Gastrocnemius medialis (tissue), 4 donors: ENCODE results near the gene NUFIP2. TPM values are rescaled to one million over a fixed set of nuclear protein-coding genes. Genes with fewer than 3 reads are reported as not detected.
A peak's percentile ranks its signal among the peaks of the same experiment; 100 is the strongest.

Source experiments
- ATAC-seq, 2 donors: fragments of 150-250 bp; one replicate each; pipeline ENCODE4 v1.9.1; 2016
- DNase-seq, 2 donors: peaks; one replicate each; pipeline ENCODE4 v3.0.0-alpha.2; 2019
- H3K27ac ChIP-seq, 4 donors: fragments of 200-600 bp; sonication (generic); 1 replicate in 1 of 4; 2 replicates in 3 of 4; pipeline ENCODE4 v1.5.1; 2016 to 2018; ENCODE audit warnings: mild to moderate bottlenecking in 2 of 4, moderate library complexity in 1 of 4
- H3K27me3 ChIP-seq, 3 donors: fragments of 200-600 bp; sonication (generic) in 2 of 3; 1 replicate in 1 of 3; 2 replicates in 2 of 3; pipeline versions ENCODE4 v1.5.1 to v1.6.0; 2016 to 2019; ENCODE audit warnings: mild to moderate bottlenecking in 1 of 3, moderate library complexity in 1 of 3
- H3K36me3 ChIP-seq, 2 donors: fragments of 200-600 bp; sonication (generic) in 1 of 2; one replicate each; pipeline ENCODE4 v1.5.1; 2017 to 2018
- H3K4me1 ChIP-seq, 2 donors: fragments of 200-600 bp; sonication (generic) in 1 of 2; one replicate each; pipeline ENCODE4 v1.5.1; 2016 to 2017; ENCODE audit warnings: mild to moderate bottlenecking in 2 of 2
- H3K4me3 ChIP-seq, 4 donors: fragments of 200-600 bp; sonication (generic) in 3 of 4; 1 replicate in 1 of 4; 2 replicates in 3 of 4; pipeline ENCODE4 v1.5.1; 2016 to 2019; ENCODE audit warnings: mild to moderate bottlenecking in 2 of 4
- H3K9me3 ChIP-seq, 3 donors: fragments of 200-600 bp; sonication (generic) in 2 of 3; 1 replicate in 1 of 3; 2 replicates in 2 of 3; pipeline ENCODE4 v1.5.1; 2016 to 2019
- CTCF ChIP-seq, 5 experiments: fragments of 450-650 bp in 3 of 5; fragments of 200-600 bp in 2 of 5; sonication (generic) in 2 of 5; IDR thresholded peaks in 4 of 5; conservative IDR thresholded peaks in 1 of 5; 1 replicate in 4 of 5; 2 replicates in 1 of 5; pipeline ENCODE4 v1.5.1; 2016 to 2019; ENCODE audit warnings: antibody characterized with exemption in 5 of 5, mild to moderate bottlenecking in 3 of 5, moderate library complexity in 3 of 5
- POLR2A ChIP-seq, 2 donors: fragments of 450-650 bp; IDR thresholded peaks; one replicate each; pipeline ENCODE4 v1.6.1; 2017; ENCODE audit warnings: antibody characterized with exemption in 2 of 2, mild to moderate bottlenecking in 2 of 2, moderate library complexity in 2 of 2
- in situ Hi-C, 4 donors: fragments of 200-750 bp; cut with MboI; loops; one replicate each; pipeline versions ENCODE4 v1.15.0 to v1.8.0; 2017; ENCODE audit warnings: low sequenced_read_pairs in 4 of 4
- intact Hi-C: fragments of 100-400 bp; cut with DNase I; formaldehyde crosslinking; loops from one replicate; pipeline ENCODE4 v1.15.1; 2023; ENCODE audit warnings: low total_unique reads
- total RNA-seq, 4 donors: library from RNA; depleted of rRNA; stranded (reverse); fragments of >200 nt; gene quantifications; one replicate each; pipeline versions ENCODE4 v1.1.0 to v1.2.3, GENCODE V29; 2016

Gene NUFIP2
- total RNA-seq, 4 donors from 2014 or later = 20.0 to 33.7 (median 27.8) TPM

GRCh38 chr17:29303386-29303785 lies 9.4 kb upstream of the NUFIP2 start:
- Histone ChIP-seq H3K4me1 (no peaks in the 10 kb centered on the region), H3K27me3 (no peaks in the 10 kb centered on the region), H3K4me3 (no peak overlapping the region), H3K9me3 (no peaks in the 10 kb centered on the region), H3K36me3 (no peaks in the 10 kb centered on the region), H3K27ac (no peak overlapping the region)
- DNase-seq (no peak), ATAC-seq (no peak)
- in situ Hi-C loops = no loop called here
- intact Hi-C loops = no loop called here
- TF ChIP-seq POLR2A (IDR thresholded peaks at IDR 0.05) (no peak), CTCF (IDR thresholded peaks at IDR 0.05 in 4 of 5, conservative IDR thresholded peaks at IDR 0.05 in 1 of 5) (no peak)

- Histone ChIP-seq H3K4me1 (peaks cover 0 to 5% of the 10 kb centered on the region in 2 donors), H3K27ac (no peak overlapping the region), H3K4me3 (no peak overlapping the region), H3K9me3 (no peaks in the 10 kb centered on the region), H3K27me3 (no peaks in the 10 kb centered on the region), H3K36me3 (no peaks in the 10 kb centered on the region)
- DNase-seq = no peak
- intact Hi-C loops = no loop called here
- in situ Hi-C loops = loop anchor here in 2 of 4 donors (10.0 to 25.0 kb wide), 2 partner anchors 137 to 154 kb away; no protein-coding TSS in a partner anchor
- TF ChIP-seq POLR2A (IDR thresholded peaks at IDR 0.05) = no peak
- ATAC-seq = no peak
Observed at GRCh38 chr17:29299031-29299430, 5.1 kb upstream of the NUFIP2 start.

GRCh38 chr17:29295420-29295819 lies 1.5 kb upstream of the NUFIP2 start:
- no peaks in the 10 kb centered on the region for H3K36me3 ChIP-seq
- no peaks in the 10 kb centered on the region for H3K9me3 ChIP-seq
- DNase-seq = no peak
- H3K4me1 ChIP-seq = peaks cover 14 to 18% of the 10 kb centered on the region in 2 donors
- H3K27me3 ChIP-seq = no peaks in the 10 kb centered on the region
- in situ Hi-C loops (loop anchor here in 2 of 4 donors (10.0 to 25.0 kb wide), 2 partner anchors 133 to 151 kb away; no protein-coding TSS in a partner anchor), intact Hi-C loops (loop anchor here (2.0 kb wide), 1 partner anchor 95 kb away; the partner anchor contains the start of gene TAOK1)
- H3K27ac ChIP-seq = peak overlapping the region in 2 of 4 donors; percentile 95 to 99
- no peak for ATAC-seq
- no peak for TF ChIP-seq POLR2A (IDR thresholded peaks at IDR 0.05)
- TF ChIP-seq CTCF (IDR thresholded peaks at IDR 0.05 in 4 of 5, conservative IDR thresholded peaks at IDR 0.05 in 1 of 5) = no peak
- H3K4me3 ChIP-seq = no peak overlapping the region

- Histone ChIP-seq H3K27me3 (no peaks in the 10 kb centered on the region), H3K9me3 (no peaks in the 10 kb centered on the region), H3K4me3 (peak overlapping the region; percentile 52 to 97 (median 70)), H3K4me1 (peaks cover 22 to 25% of the 10 kb centered on the region in 2 donors), H3K27ac (peak overlapping the region; percentile 95 to 100 (median 100)), H3K36me3 (peaks cover 0 to 4% of the 10 kb centered on the region in 2 donors)
- in situ Hi-C loops = loop anchor here in 2 of 4 donors (10.0 to 25.0 kb wide), 2 partner anchors 132 to 150 kb away; no protein-coding TSS in a partner anchor
- no peak for ATAC-seq
- DNase-seq = no peak
- intact Hi-C loops = loop anchor here (1.0 to 5.0 kb wide), 4 partner anchors 96 to 649 kb away; partner anchors contain the start of genes BLTP2, PHF12 and TAOK1
- TF ChIP-seq POLR2A (IDR thresholded peaks at IDR 0.05) = no peak
- TF ChIP-seq CTCF (IDR thresholded peaks at IDR 0.05 in 4 of 5, conservative IDR thresholded peaks at IDR 0.05 in 1 of 5) = no peak
Observed at GRCh38 chr17:29294580-29294900, 592 bp upstream of the NUFIP2 start.

- H3K9me3 ChIP-seq = no peaks in the 10 kb centered on the region
- peak overlapping the region; percentile 88 to 97 (median 95) for H3K4me3 ChIP-seq
- DNase-seq (peak; percentile 28 to 54), ATAC-seq (peak; percentile 34 to 43)
- peaks cover 0 to 4% of the 10 kb centered on the region in 2 donors for H3K36me3 ChIP-seq
- H3K27ac ChIP-seq = peak overlapping the region; percentile 95 to 100 (median 100)
- in situ Hi-C loops (loop anchor here in 2 of 4 donors (10.0 to 25.0 kb wide), 2 partner anchors 131 to 148 kb away; no protein-coding TSS in a partner anchor), intact Hi-C loops (loop anchor here (5.0 kb wide), 1 partner anchor 341 kb away; the partner anchor contains the start of gene PHF12)
- H3K27me3 ChIP-seq = no peaks in the 10 kb centered on the region
- no peak for TF ChIP-seq CTCF (IDR thresholded peaks at IDR 0.05 in 4 of 5, conservative IDR thresholded peaks at IDR 0.05 in 1 of 5)
- TF ChIP-seq POLR2A (IDR thresholded peaks at IDR 0.05) = no peak
- peaks cover 33 to 38% of the 10 kb centered on the region in 2 donors for H3K4me1 ChIP-seq
Observed at GRCh38 chr17:29292992-29293889, 707 bp downstream of the NUFIP2 start.
